ENCODE measurements around the gene RIN1. TPM values are rescaled to one million over a fixed set of nuclear protein-coding genes. Genes with fewer than 3 reads are reported as not detected.

RIN1 gene
- total and polyA plus RNA-seq, 2 of the 13 experiments (the other 11 are each of a cell fraction or from before 2014, with no cell fraction given), result 2.4 to 4.1 TPM

GRCh38 chr11:66282468-66283455 is 53.5 kb downstream of the RIN1 start (continued):
- peak; percentile 77; the same call in 1 of the 2 replicates for TF ChIP-seq ZNF280B (CRISPR knock-in tag; IDR thresholded peaks at IDR 0.05; ENCODE audit: borderline replicate concordance)
- peak; percentile 90 for TF ChIP-seq MXD4 (CRISPR knock-in tag; IDR thresholded peaks at IDR 0.05)
- TF ChIP-seq ZNF337 (CRISPR knock-in tag; IDR thresholded peaks at IDR 0.05; ENCODE audit: borderline replicate concordance, low read depth), result no peak
- TF ChIP-seq WIZ (CRISPR knock-in tag; IDR thresholded peaks at IDR 0.05), result no peak
- peak; percentile 10; the same call in 1 of the 2 replicates for TF ChIP-seq TFAP4 (IDR thresholded peaks at IDR 0.05; ENCODE audit: borderline replicate concordance, low read depth)
- TF ChIP-seq ATRX (CRISPR knock-in tag; IDR thresholded peaks at IDR 0.05; ENCODE audit: borderline replicate concordance), result no peak
- peak; percentile 52 for TF ChIP-seq TBL1XR1 (IDR thresholded peaks at IDR 0.05; ENCODE audit: borderline replicate concordance, low read length, partially characterized antibody)
- peak; percentile 98 for TF ChIP-seq ZNF326 (CRISPR knock-in tag; IDR thresholded peaks at IDR 0.05; ENCODE audit: borderline replicate concordance)
- no peak for TF ChIP-seq ZBTB3 (CRISPR knock-in tag; IDR thresholded peaks at IDR 0.05; ENCODE audit: borderline replicate concordance, low read depth)
- 0 out of 2 replicates have a peak, but pooled peaks have one; percentile 32 for TF ChIP-seq SMAD3 (CRISPR knock-in tag; IDR thresholded peaks at IDR 0.05)
- TF ChIP-seq ELK4 (CRISPR knock-in tag; IDR thresholded peaks at IDR 0.05; ENCODE audit: borderline replicate concordance), result no peak
- TF ChIP-seq ZNF331 (CRISPR knock-in tag; IDR thresholded peaks at IDR 0.05), result peak; percentile 57
- no peak for TF ChIP-seq ZNF761 (CRISPR knock-in tag; conservative IDR thresholded peaks at IDR 0.05)
- peak; percentile 75 for TF ChIP-seq HNF1B (CRISPR knock-in tag; IDR thresholded peaks at IDR 0.05)
- no peak for TF ChIP-seq HOXD1 (CRISPR knock-in tag; IDR thresholded peaks at IDR 0.05)
- 0 out of 2 replicates have a peak, but pooled peaks have one; percentile 2 for TF ChIP-seq ZMAT3 (CRISPR knock-in tag; conservative IDR thresholded peaks at IDR 0.05)
- no peak for TF ChIP-seq ZKSCAN5 (CRISPR knock-in tag; IDR thresholded peaks at IDR 0.05)
- TF ChIP-seq FOXC1 (CRISPR knock-in tag; IDR thresholded peaks at IDR 0.05; ENCODE audit: borderline replicate concordance), result no peak
- TF ChIP-seq POGK (CRISPR knock-in tag; conservative IDR thresholded peaks at IDR 0.05), result peak; percentile 73; the same call in 1 of the 2 replicates
- peak; percentile 54; the same call in 1 of the 2 replicates for TF ChIP-seq NR0B2 (CRISPR knock-in tag; IDR thresholded peaks at IDR 0.05)

Measured in HepG2 (cell line).